Peyer's patch (tissue), 4 donors: Measurements from ENCODE around the gene GGCX. TPM values are rescaled to one million over a fixed set of nuclear protein-coding genes. Genes with fewer than 3 reads are reported as not detected.

Source experiments
- DNase-seq, 3 donors: peaks; one replicate each; pipeline ENCODE4 v3.0.0-alpha.2; 2017 to 2019
- H3K27ac ChIP-seq, 4 donors: fragments of 200-600 bp; sonication (generic); one replicate each; pipeline ENCODE4 v1.5.1; 2016 to 2019
- H3K27me3 ChIP-seq, 2 donors: fragments of 200-600 bp; sonication (generic); one replicate each; pipeline ENCODE4 v1.5.1; 2019
- H3K36me3 ChIP-seq, 3 donors: fragments of 200-600 bp; sonication (generic); one replicate each; pipeline ENCODE4 v1.5.1; 2016 to 2019
- H3K4me1 ChIP-seq, 4 donors: fragments of 200-600 bp; sonication (generic); one replicate each; pipeline ENCODE4 v1.5.1; 2016 to 2019
- H3K4me3 ChIP-seq, 4 donors: fragments of 200-600 bp; sonication (generic); 1 replicate in 3 of 4; 2 replicates in 1 of 4; pipeline ENCODE4 v1.5.1; 2016 to 2019; ENCODE audit warnings: mild to moderate bottlenecking in 1 of 4
- H3K9me3 ChIP-seq, 4 donors: fragments of 200-600 bp; sonication (generic); one replicate each; pipeline ENCODE4 v1.5.1; 2016 to 2019; ENCODE audit warnings: mild to moderate bottlenecking in 1 of 4
- CTCF ChIP-seq, 6 experiments: fragments of 450-650 bp in 4 of 6; fragments of 200-600 bp in 2 of 6; sonication (generic) in 1 of 6; IDR thresholded peaks; one replicate each; pipeline ENCODE4 v1.5.1; 2017 to 2019; ENCODE audit warnings: antibody characterized with exemption in 6 of 6, mild to moderate bottlenecking in 3 of 6, moderate library complexity in 1 of 6
- POLR2A ChIP-seq, 2 donors: fragments of 450-650 bp; IDR thresholded peaks; one replicate each; pipeline ENCODE4 v1.5.1; 2017; ENCODE audit warnings: antibody characterized with exemption in 2 of 2, mild to moderate bottlenecking in 2 of 2, moderate library complexity in 2 of 2
- total RNA-seq, 4 donors: library from RNA; depleted of rRNA; stranded (reverse); fragments of >200 nt; gene quantifications; one replicate each; pipeline ENCODE4 v1.1.0, GENCODE V29; 2016

The GGCX gene
- total RNA-seq, 4 donors from 2014 or later = 21.3 to 38.0 (median 31.1) TPM

- H3K4me3 ChIP-seq = peak within 1 kb of the TSS; percentile 74 to 94 (median 80)
- H3K4me1 ChIP-seq = peaks cover 0 to 31% (median 8%) of the 10 kb centered on the region in 4 donors
- TF ChIP-seq CTCF (IDR thresholded peaks at IDR 0.05) (peak in 5 of 6 experiments; percentile 29 to 59 (median 57)), POLR2A (IDR thresholded peaks at IDR 0.05) (peak; percentile 69 to 84)
- no peaks in the 10 kb centered on the region for H3K27me3 ChIP-seq
- H3K9me3 ChIP-seq = no peaks in the 10 kb centered on the region
- peak within 1 kb of the TSS; percentile 80 to 93 (median 90) for H3K27ac ChIP-seq
- peak; percentile 95 to 98 (median 96) for DNase-seq
- H3K36me3 ChIP-seq = peaks cover 0 to 18% (median 0%) of the 10 kb centered on the region in 3 donors
Measured at GRCh38 chr2:85602476-85603234, 41.4 kb upstream of the GGCX start, which contains the start of gene TMEM150A. TSS of gene TMEM150A (minus strand) at chr2:85602698. CDS start at chr2:85601948, 750 bp downstream.

GRCh38 chr2:85601771-85602475 is 40.6 kb upstream of the GGCX start:
- H3K4me1 ChIP-seq = peaks cover 0 to 37% (median 8%) of the 10 kb centered on the region in 4 donors
- no peaks in the 10 kb centered on the region for H3K9me3 ChIP-seq
- peak overlapping the region; percentile 80 to 93 (median 90) for H3K27ac ChIP-seq
- peak; percentile 56 to 83 (median 82) for DNase-seq
- peak overlapping the region; percentile 74 to 94 (median 80) for H3K4me3 ChIP-seq
- no peak for TF ChIP-seq POLR2A (IDR thresholded peaks at IDR 0.05)
- no peak for TF ChIP-seq CTCF (IDR thresholded peaks at IDR 0.05)
- peaks cover 0 to 22% (median 0%) of the 10 kb centered on the region in 3 donors for H3K36me3 ChIP-seq
- H3K27me3 ChIP-seq = no peaks in the 10 kb centered on the region

GRCh38 chr2:85600951-85601770 is 39.9 kb upstream of the GGCX start:
- H3K4me3 ChIP-seq = peak overlapping the region in 3 of 4 donors; percentile 78 to 94 (median 82)
- peak overlapping the region in 3 of 4 donors; percentile 88 to 93 (median 91) for H3K27ac ChIP-seq
- no peaks in the 10 kb centered on the region for H3K9me3 ChIP-seq
- peaks cover 6 to 45% (median 14%) of the 10 kb centered on the region in 4 donors for H3K4me1 ChIP-seq
- TF ChIP-seq CTCF (IDR thresholded peaks at IDR 0.05) (no peak), POLR2A (IDR thresholded peaks at IDR 0.05) (no peak)
- H3K27me3 ChIP-seq = no peaks in the 10 kb centered on the region
- H3K36me3 ChIP-seq = peaks cover 0 to 22% (median 0%) of the 10 kb centered on the region in 3 donors
- DNase-seq = no peak

- H3K27ac ChIP-seq = no peak overlapping the region
- H3K4me1 ChIP-seq = peaks cover 6 to 42% (median 13%) of the 10 kb centered on the region in 4 donors
Measured at GRCh38 chr2:85600235-85600575, 38.9 kb upstream of the GGCX start.

More at GRCh38 chr2:85600235-85600575, 38.9 kb upstream of the GGCX start:
- TF ChIP-seq CTCF (IDR thresholded peaks at IDR 0.05) = no peak
- no peak for TF ChIP-seq POLR2A (IDR thresholded peaks at IDR 0.05)
- no peak for DNase-seq
- H3K4me3 ChIP-seq = no peak overlapping the region
- no peaks in the 10 kb centered on the region for H3K27me3 ChIP-seq
- peaks cover 0 to 22% (median 0%) of the 10 kb centered on the region in 3 donors for H3K36me3 ChIP-seq
- H3K9me3 ChIP-seq = no peaks in the 10 kb centered on the region
